CD4-positive, alpha-beta memory T cell (primary cell): ENCODE measurements around the gene MRPL51. TPM values are rescaled to one million over a fixed set of nuclear protein-coding genes. Genes with fewer than 3 reads are reported as not detected.
"Not testable (repeated sequence)": the region's sequence is repeated elsewhere in the genome, so short reads cannot be mapped to it uniquely, and the experiment has no call there.

ENCODE experiments used
- CTCF ChIA-PET: fragments of 350-600 bp; sonication (Branson Sonifier 250); formaldehyde crosslinking; loops from one replicate; lab custom pipeline; 2021; ENCODE audit warnings: inconsistent platforms; ENCODE audit not compliant: partially characterized antibody; lab: Charles Lee
- POLR2A ChIA-PET: fragments of 350-600 bp; sonication (Branson Sonifier 250); formaldehyde crosslinking; loops from one replicate; lab custom pipeline; 2021; ENCODE audit not compliant: partially characterized antibody; lab: Charles Lee
- DNase-seq, 5 donors: peaks; one replicate each; pipeline versions ENCODE4 v3.0.0 to v3.0.0-alpha.2; 2020 to 2022; ENCODE audit warnings: mixed read lengths in 1 of 5
- H3K27ac ChIP-seq: one replicate; pipeline ENCODE4 v1.7.0; 2013; ENCODE audit warnings: low read depth, low read length
- H3K27me3 ChIP-seq: 2 replicates; pipeline ENCODE4 v1.7.0; 2013; ENCODE audit warnings: mild to moderate bottlenecking, low read length, moderate library complexity; ENCODE audit not compliant: insufficient read depth
- H3K36me3 ChIP-seq: 2 replicates; pipeline ENCODE4 v1.7.0; 2013; ENCODE audit warnings: mild to moderate bottlenecking, low read length, moderate library complexity; ENCODE audit not compliant: insufficient read depth
- H3K4me1 ChIP-seq: 2 replicates; pipeline ENCODE4 v1.7.0; 2013; ENCODE audit warnings: mild to moderate bottlenecking, low read length, moderate library complexity; ENCODE audit not compliant: insufficient read depth
- H3K4me3 ChIP-seq, 2 donors: one replicate each; pipeline ENCODE4 v1.7.0; 2013; ENCODE audit warnings: low read length in 2 of 2, mild to moderate bottlenecking in 1 of 2
- H3K9me3 ChIP-seq, 2 donors: one replicate each; pipeline ENCODE4 v1.7.0; 2013; ENCODE audit warnings: low read length in 2 of 2, control low read depth in 1 of 2; ENCODE audit not compliant: control insufficient read depth in 1 of 2
- H3K27ac Mint-ChIP-seq, 7 donors: one replicate each; pipeline ENCODE4 v1.8.0; 2020 to 2021; ENCODE audit warnings: mixed read lengths in 7 of 7, mild to moderate bottlenecking in 6 of 7, inconsistent platforms in 3 of 7, moderate library complexity in 3 of 7
- H3K27me3 Mint-ChIP-seq, 2 donors: one replicate each; pipeline ENCODE4 v1.8.0; 2020 to 2021; ENCODE audit warnings: mixed read lengths in 2 of 2
- H3K36me3 Mint-ChIP-seq, 2 donors: one replicate each; pipeline ENCODE4 v1.8.0; 2020 to 2021; ENCODE audit warnings: mixed read lengths in 2 of 2, inconsistent platforms in 1 of 2, mild to moderate bottlenecking in 1 of 2
- H3K4me1 Mint-ChIP-seq, 4 donors: one replicate each; pipeline ENCODE4 v1.8.0; 2020 to 2021; ENCODE audit warnings: mixed read lengths in 4 of 4, mild to moderate bottlenecking in 1 of 4
- H3K4me3 Mint-ChIP-seq, 8 donors: one replicate each; pipeline ENCODE4 v1.8.0; 2020 to 2021; ENCODE audit warnings: mixed read lengths in 8 of 8, mild to moderate bottlenecking in 7 of 8, moderate library complexity in 6 of 8, inconsistent platforms in 3 of 8
- H3K9me3 Mint-ChIP-seq, 8 donors: one replicate each; pipeline ENCODE4 v1.8.0; 2020 to 2021; ENCODE audit warnings: mixed read lengths in 8 of 8, mild to moderate bottlenecking in 5 of 8, inconsistent platforms in 3 of 8, moderate library complexity in 1 of 8
- intact Hi-C: fragments of 100-400 bp; cut with micrococcal nuclease; formaldehyde crosslinking; loops from one replicate; pipeline ENCODE4 v1.15.1; 2023
- polyA plus RNA-seq, 2 donors: library from polyadenylated mRNA; unstranded; fragments of 300-500 nt; fragmentation: Illumina TruSeq; gene quantifications; one replicate each; pipeline ENCODE4 v1.2.3, GENCODE V29; 2021
- total RNA-seq, 2 experiments: library from RNA; stranded (reverse); gene quantifications; one replicate each; pipeline ENCODE4 v1.2.3, GENCODE V29; 2021

MRPL51 gene
- total and polyA plus RNA-seq, 4 experiments from 2014 or later = 85.1 to 205 (median 144) TPM

DNA sequence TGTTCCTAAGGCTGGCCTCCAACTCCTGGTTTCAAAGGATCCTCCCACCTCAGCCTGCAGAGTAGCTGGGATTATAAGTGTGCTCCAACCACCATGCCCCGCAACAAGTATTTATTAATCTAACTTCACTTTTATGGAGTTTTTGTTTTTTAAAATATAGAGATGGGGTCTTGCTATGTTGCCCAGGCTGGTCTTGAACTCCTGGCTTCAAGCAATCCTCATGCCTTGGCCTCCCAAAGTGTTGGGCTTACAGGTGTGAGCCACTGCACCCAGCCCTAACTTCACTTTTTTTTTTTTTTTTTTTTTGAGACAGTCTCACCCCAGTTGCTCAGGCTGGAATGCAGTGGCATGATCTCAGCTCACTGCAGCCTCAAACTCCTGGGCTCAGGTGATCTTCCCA lies 2.4 kb downstream of the MRPL51 start:
- ChIA-PET POLR2A (interaction anchor here (3.8 to 7.8 kb wide), 3 partner anchors 19 to 47 kb away, joined by 76 to 99 read pairs (median 97); partner anchors contain the start of genes GAPDH and VAMP1), CTCF (interaction anchor here (0.9 to 1.7 kb wide), 4 partner anchors 23 to 63 kb away, joined by 3 to 7 read pairs (median 6); no protein-coding TSS in a partner anchor)
- Mint-ChIP-seq H3K27ac (peak overlapping the region in 1 of 7 donors; percentile 22), H3K4me1 (peaks cover 18 to 39% (median 26%) of the 10 kb centered on the region in 4 donors), H3K36me3 (peaks cover 7 to 17% of the 10 kb centered on the region in 2 donors)
- H3K27me3 ChIP-seq, DNase-seq, intact Hi-C loops, H3K4me3 Mint-ChIP-seq, H3K36me3 ChIP-seq, H3K27ac ChIP-seq, H3K9me3 Mint-ChIP-seq, H3K9me3 ChIP-seq, H3K27me3 Mint-ChIP-seq, H3K4me3 ChIP-seq: not testable (repeated sequence)
- peaks cover 24% of the 10 kb centered on the region for H3K4me1 ChIP-seq

DNA sequence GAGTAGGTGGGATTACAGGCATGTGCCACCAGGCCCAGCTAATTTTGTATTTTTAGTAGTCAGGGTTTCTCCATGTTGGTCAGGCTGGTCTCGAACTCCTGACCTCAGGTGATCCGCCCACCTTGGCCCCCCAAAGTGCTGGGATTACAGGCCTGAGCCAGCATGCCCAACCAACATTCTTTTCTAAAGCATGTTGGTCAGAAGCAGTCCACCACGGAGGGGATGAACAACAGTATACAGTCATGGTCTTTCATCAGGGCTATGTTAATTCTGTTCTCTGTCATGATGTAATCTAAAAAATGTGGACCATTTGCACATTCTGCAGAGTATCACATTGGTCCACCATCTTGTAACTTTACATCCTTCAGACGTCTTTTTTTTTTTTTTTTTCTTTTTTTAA lies 3.6 kb downstream of the MRPL51 start:
- H3K4me3 Mint-ChIP-seq = no peak overlapping the region
- H3K9me3 Mint-ChIP-seq = peaks cover 0 to 2% (median 0%) of the 10 kb centered on the region in 8 donors
- Histone ChIP-seq H3K9me3 (no peaks in the 10 kb centered on the region), H3K4me1 (peaks cover 12% of the 10 kb centered on the region), H3K27ac (no peak overlapping the region), H3K36me3 (no peaks in the 10 kb centered on the region), H3K27me3 (no peaks in the 10 kb centered on the region), H3K4me3 (no peak overlapping the region)
- peaks cover 6 to 27% (median 14%) of the 10 kb centered on the region in 4 donors for H3K4me1 Mint-ChIP-seq
- no peak for DNase-seq
- H3K27ac Mint-ChIP-seq = no peak overlapping the region
- ChIA-PET CTCF (no interaction called here), POLR2A (interaction anchor here (2.1 kb wide), 1 partner anchor 19 kb away, joined by 12 read pairs; the partner anchor contains the start of gene VAMP1)
- peaks cover 7 to 17% of the 10 kb centered on the region in 2 donors for H3K36me3 Mint-ChIP-seq
- H3K27me3 Mint-ChIP-seq = no peaks in the 10 kb centered on the region
- intact Hi-C loops = no loop called here

DNA sequence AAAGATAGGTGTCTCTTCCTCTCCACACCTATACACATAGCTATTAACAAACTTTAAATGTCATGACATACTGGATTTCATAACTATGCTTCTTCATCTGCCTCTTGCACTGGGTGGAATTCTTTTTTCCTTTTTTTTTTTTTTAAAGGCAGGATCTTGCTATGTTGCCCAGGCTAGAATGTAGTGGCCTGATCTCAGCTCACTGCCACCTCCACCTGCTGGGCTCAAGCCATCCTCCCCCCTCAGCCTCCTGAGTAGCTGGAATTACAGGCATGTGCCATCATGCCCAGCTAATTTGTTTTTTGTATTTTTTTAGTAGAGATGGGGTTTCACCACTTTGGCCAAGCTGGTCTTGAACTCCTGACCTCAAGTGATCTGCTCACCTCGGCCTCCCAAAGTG lies 4.8 kb downstream of the MRPL51 start:
- H3K4me1 ChIP-seq = peaks cover 10% of the 10 kb centered on the region
- Mint-ChIP-seq H3K4me1 (peaks cover 3 to 16% (median 12%) of the 10 kb centered on the region in 4 donors), H3K4me3 (no peak overlapping the region), H3K27me3 (no peaks in the 10 kb centered on the region), H3K27ac (no peak overlapping the region), H3K36me3 (peaks cover 7 to 9% of the 10 kb centered on the region in 2 donors), H3K9me3 (peaks cover 0 to under 1% (median 0%) of the 10 kb centered on the region in 8 donors)
- no peak overlapping the region for H3K4me3 ChIP-seq
- no peaks in the 10 kb centered on the region for H3K36me3 ChIP-seq
- no peak for DNase-seq
- intact Hi-C loops = no loop called here
- no peaks in the 10 kb centered on the region for H3K9me3 ChIP-seq
- ChIA-PET CTCF (interaction anchor here (0.9 to 2.1 kb wide), 3 partner anchors 23 to 76 kb away, joined by 3 to 6 read pairs (median 6); no protein-coding TSS in a partner anchor), POLR2A (interaction anchor here (0.6 to 2.1 kb wide), 2 partner anchors 18 to 22 kb away, joined by 3 to 12 read pairs; partner anchors contain the start of gene VAMP1)
- H3K27ac ChIP-seq = no peak overlapping the region
- no peaks in the 10 kb centered on the region for H3K27me3 ChIP-seq

DNA sequence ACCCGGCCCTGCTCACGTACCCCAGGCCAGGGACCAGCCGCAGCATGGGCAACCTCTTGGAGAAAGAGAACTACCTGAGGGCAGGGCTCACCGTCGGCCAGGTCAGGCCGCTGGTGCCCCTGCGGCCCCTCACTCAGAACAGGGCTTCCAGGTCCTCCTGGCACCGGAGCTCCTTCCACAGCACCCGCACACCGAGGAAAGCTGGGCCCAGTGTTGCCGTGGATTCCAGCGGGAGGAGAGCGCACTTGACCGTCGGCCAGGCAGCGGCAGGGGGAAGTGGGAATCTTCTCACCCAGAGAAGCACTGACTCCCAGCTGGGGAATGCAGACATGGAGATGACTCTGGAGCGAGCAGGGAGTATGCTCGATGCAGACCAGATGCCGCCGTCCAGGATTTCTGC lies 14.6 kb downstream of the MRPL51 start:
- no peaks in the 10 kb centered on the region for H3K27me3 ChIP-seq
- H3K9me3 ChIP-seq = no peaks in the 10 kb centered on the region
- Mint-ChIP-seq H3K9me3 (peaks cover 0 to 3% (median 0%) of the 10 kb centered on the region in 8 donors), H3K4me1 (no peaks in the 10 kb centered on the region), H3K27me3 (peaks cover 0 to 2% of the 10 kb centered on the region in 2 donors), H3K27ac (no peak overlapping the region), H3K36me3 (no peaks in the 10 kb centered on the region), H3K4me3 (no peak overlapping the region)
- no peak overlapping the region for H3K27ac ChIP-seq
- CTCF ChIA-PET = interaction anchor here (0.5 kb wide), 1 partner anchor 28 kb away, joined by 3 read pairs; no protein-coding TSS in a partner anchor
- no peaks in the 10 kb centered on the region for H3K4me1 ChIP-seq
- POLR2A ChIA-PET = no interaction called here
- intact Hi-C loops = no loop called here
- H3K4me3 ChIP-seq = no peak overlapping the region
- H3K36me3 ChIP-seq = no peaks in the 10 kb centered on the region
- no peak for DNase-seq

DNA sequence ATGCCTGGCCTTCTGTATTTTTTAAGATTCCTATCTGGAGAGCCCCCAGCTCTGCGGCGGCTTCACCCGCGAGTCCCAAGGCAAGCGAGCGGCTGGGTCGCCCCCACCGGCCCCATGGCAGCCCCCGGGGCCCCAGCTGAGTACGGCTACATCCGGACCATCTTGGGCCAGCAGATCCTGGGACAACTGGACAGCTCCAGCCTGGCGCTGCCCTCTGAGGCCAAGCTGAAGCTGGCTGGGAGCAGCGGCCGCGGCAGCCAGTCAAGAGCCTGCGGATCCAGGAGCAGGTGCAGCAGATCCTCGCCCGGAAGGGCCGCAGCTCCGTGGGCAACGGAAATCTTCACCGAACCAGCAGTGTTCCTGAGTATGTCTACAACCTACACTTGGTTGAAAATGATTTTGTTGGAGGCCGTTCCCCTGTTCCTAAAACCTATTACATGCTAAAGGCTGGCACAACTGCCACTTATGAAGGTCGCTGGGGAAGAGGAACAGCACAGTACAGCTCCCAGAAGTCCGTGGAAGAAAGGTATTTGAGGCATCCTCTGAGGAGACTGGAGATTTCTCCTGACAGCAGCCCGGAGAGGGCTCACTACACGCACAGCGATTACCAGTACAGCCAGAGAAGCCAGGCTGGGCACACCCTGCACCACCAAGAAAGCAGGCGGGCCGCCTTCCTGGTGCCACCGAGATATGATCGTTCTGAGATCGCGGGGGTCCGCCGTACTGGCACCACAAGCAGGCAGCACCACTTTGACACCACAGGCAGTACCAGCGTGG lies 15.3 kb downstream of the MRPL51 start:
- H3K27ac ChIP-seq, H3K9me3 Mint-ChIP-seq, H3K27me3 Mint-ChIP-seq, H3K36me3 Mint-ChIP-seq, H3K4me3 ChIP-seq, H3K4me3 Mint-ChIP-seq, DNase-seq, intact Hi-C loops, H3K36me3 ChIP-seq, H3K4me1 Mint-ChIP-seq, H3K27ac Mint-ChIP-seq, H3K9me3 ChIP-seq, H3K27me3 ChIP-seq, H3K4me1 ChIP-seq: not testable (repeated sequence)
- ChIA-PET POLR2A (interaction anchor here (0.6 kb wide), 1 partner anchor 60 kb away, joined by 3 read pairs; no protein-coding TSS in a partner anchor), CTCF (interaction anchor here (0.9 kb wide), 1 partner anchor 80 kb away, joined by 3 read pairs; no protein-coding TSS in a partner anchor)

DNA sequence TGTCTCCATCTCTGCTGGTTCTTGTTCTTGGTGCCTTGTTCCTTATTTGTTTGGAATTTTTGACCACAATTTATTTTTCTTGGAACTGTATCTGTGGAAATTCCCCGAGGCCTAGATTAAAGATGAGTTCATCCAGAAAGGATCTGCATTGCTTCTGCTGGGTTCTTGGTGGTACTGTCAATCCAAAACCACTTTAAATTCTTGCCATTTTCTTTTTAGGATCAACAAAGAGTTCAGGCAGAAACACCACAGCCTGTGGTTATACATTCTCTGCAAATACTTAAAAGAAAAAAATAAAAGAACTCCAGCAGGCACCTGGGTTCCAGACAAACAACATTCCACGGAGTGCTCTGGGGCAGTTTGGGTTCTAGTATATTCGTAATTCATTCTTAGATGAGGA lies 16.6 kb downstream of the MRPL51 start:
- H3K4me1 ChIP-seq = peaks cover 1% of the 10 kb centered on the region
- Mint-ChIP-seq H3K27me3 (peaks cover 0 to 2% of the 10 kb centered on the region in 2 donors), H3K36me3 (no peaks in the 10 kb centered on the region), H3K4me1 (peaks cover 0 to 3% (median under 1%) of the 10 kb centered on the region in 4 donors), H3K9me3 (peaks cover 0 to 3% (median 0%) of the 10 kb centered on the region in 8 donors), H3K27ac (no peak overlapping the region), H3K4me3 (no peak overlapping the region)
- ChIA-PET CTCF (no interaction called here), POLR2A (no interaction called here)
- intact Hi-C loops = no loop called here
- no peaks in the 10 kb centered on the region for H3K36me3 ChIP-seq
- H3K4me3 ChIP-seq = no peak overlapping the region
- no peak for DNase-seq
- H3K27ac ChIP-seq = no peak overlapping the region
- H3K9me3 ChIP-seq = no peaks in the 10 kb centered on the region
- no peaks in the 10 kb centered on the region for H3K27me3 ChIP-seq

DNA sequence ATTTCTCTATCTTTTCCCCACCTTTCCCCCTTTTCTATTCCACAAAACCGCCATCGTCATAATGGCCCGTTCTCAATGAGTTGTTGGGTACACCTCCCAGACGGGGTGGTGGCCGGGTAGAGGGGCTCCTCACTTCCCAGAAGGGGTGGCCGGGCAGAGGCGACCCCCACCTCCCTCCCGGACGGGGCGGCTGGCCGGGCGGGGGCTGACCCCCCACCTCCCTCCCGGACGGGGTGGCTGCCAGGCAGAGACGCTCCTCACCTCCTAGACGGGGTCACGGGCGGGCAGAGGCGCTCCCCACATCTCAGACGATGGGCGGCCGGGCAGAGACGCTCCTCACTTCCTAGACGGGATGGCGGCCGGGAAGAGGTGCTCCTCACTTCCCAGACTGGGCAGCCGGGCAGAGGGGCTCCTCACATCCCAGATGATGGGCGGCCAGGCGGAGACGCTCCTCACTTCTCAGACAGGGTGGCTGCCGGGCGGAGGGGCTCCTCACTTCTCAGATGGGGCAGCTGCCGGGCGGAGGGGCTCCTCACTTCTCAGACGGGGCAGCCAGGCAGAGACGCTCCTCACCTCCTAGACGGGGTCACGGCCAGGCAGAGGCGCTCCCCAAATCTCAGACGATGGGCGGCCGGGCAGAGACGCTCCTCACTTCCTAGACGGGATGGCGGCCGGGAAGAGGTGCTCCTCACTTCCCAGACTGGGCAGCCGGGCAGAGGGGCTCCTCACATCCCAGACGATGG lies 17.7 kb downstream of the MRPL51 start:
- H3K36me3 ChIP-seq, H3K36me3 Mint-ChIP-seq, H3K27ac ChIP-seq, CTCF ChIA-PET, H3K4me1 ChIP-seq, H3K9me3 ChIP-seq, H3K4me3 ChIP-seq, POLR2A ChIA-PET, H3K27me3 Mint-ChIP-seq, DNase-seq, intact Hi-C loops, H3K4me3 Mint-ChIP-seq, H3K27me3 ChIP-seq, H3K9me3 Mint-ChIP-seq: not testable (repeated sequence)
- Mint-ChIP-seq H3K4me1 (peaks cover 4 to 11% (median 8%) of the 10 kb centered on the region in 4 donors), H3K27ac (peak overlapping the region in 1 of 7 donors; percentile 70)
